Right ventricle myocardium superior (tissue), 1 donor: ENCODE data around the gene TOMM40L. TPM values are rescaled to one million over a fixed set of nuclear protein-coding genes. Genes with fewer than 3 reads are reported as not detected.

Experiments
- ATAC-seq: fragments of 200-7000 bp; cut with Tn5 transposase; one replicate; pipeline ENCODE4 v1.9.1; 2020; ENCODE audit warnings: mild to moderate bottlenecking; ENCODE audit not compliant: poor library complexity
- DNase-seq: peaks from one replicate; pipeline ENCODE4 v3.0.0-alpha.2; 2020
- intact Hi-C: fragments of 100-400 bp; cut with DNase I; formaldehyde crosslinking; loops from one replicate; pipeline ENCODE4 v1.11.2; 2022
- microRNA-seq: library from miRNA; unstranded; fragments of <30 nt; microRNA quantifications from one replicate; pipeline ENCODE4 v1.2.0, GENCODE V29; 2020
- total RNA-seq: library from RNA; stranded (reverse); fragmentation: NEBNext Ultra II Directional; extraction: Animal tissue kit (Norgen Biotek cat#: 25700); gene quantifications from one replicate; pipeline ENCODE4 v1.2.1, GENCODE V29; 2021
- donor health status: DM: no; HTN: yes; CAD: no; lungs with severe emphysema.

The TOMM40L gene
- total RNA-seq, 1 donor from 2014 or later: 36.9 TPM

- ATAC-seq: no peak
- intact Hi-C loops: no loop called here
- no peak for DNase-seq
These were observed 40.3 kb downstream of the TOMM40L start for GRCh38 chr1:161266202-161266601.

GRCh38 chr1:161266836-161267235 lies 41.0 kb downstream of the TOMM40L start:
- no peak for ATAC-seq
- no peak for DNase-seq
- intact Hi-C loops: no loop called here

GRCh38 chr1:161267321-161267720 lies 41.5 kb downstream of the TOMM40L start:
- ATAC-seq: no peak
- DNase-seq: no peak
- intact Hi-C loops: no loop called here

- DNase-seq: no peak
- intact Hi-C loops: no loop called here
- ATAC-seq: no peak
These were observed 47.5 kb downstream of the TOMM40L start for GRCh38 chr1:161273402-161273801.

GRCh38 chr1:161274874-161275273 lies 49.0 kb downstream of the TOMM40L start:
- ATAC-seq (no peak), DNase-seq (no peak)
- intact Hi-C loops: no loop called here

Small RNA genes lying within 50 kb of the gene (microRNA-seq; reads per million reads assigned to microRNA genes)
- gene MIR5187: 1.9 reads per million

Other genes starting within 250 kb of the TOMM40L start
- 10.1 TPM for gene F11R, start 204.9 kb upstream of the TOMM40L start, total RNA-seq
- 9.3 TPM for gene TSTD1, start 187.1 kb upstream of the TOMM40L start, total RNA-seq
- 28.4 TPM for gene USF1, start 180.1 kb upstream of the TOMM40L start, total RNA-seq
- gene ARHGAP30, start 156.2 kb upstream of the TOMM40L start, total RNA-seq: 3.3 TPM
- gene NECTIN4, start 136.5 kb upstream of the TOMM40L start, total RNA-seq: not detected
- 4.7 TPM for gene KLHDC9, start 127.7 kb upstream of the TOMM40L start, total RNA-seq
- 62.3 TPM for gene PFDN2, start 108.0 kb upstream of the TOMM40L start, total RNA-seq
- 33.8 TPM for gene NIT1, start 108.0 kb upstream of the TOMM40L start, total RNA-seq
- gene DEDD, start 93.4 kb upstream of the TOMM40L start, total RNA-seq: 26.6 TPM
- gene UFC1, start 72.1 kb upstream of the TOMM40L start, total RNA-seq: 81.0 TPM
- 19.0 TPM for gene USP21, start 66.6 kb upstream of the TOMM40L start, total RNA-seq
- gene PPOX, start 59.6 kb upstream of the TOMM40L start, total RNA-seq: 17.1 TPM
- 20.3 TPM for gene B4GALT3, start 48.6 kb upstream of the TOMM40L start, total RNA-seq
- gene ADAMTS4, start 27.0 kb upstream of the TOMM40L start, total RNA-seq: 7.0 TPM
- gene NDUFS2, start 23.7 kb upstream of the TOMM40L start, total RNA-seq: 308 TPM
- gene FCER1G, start 10.8 kb upstream of the TOMM40L start, total RNA-seq: 21.5 TPM
- 1.2 TPM for gene APOA2, start 2.4 kb upstream of the TOMM40L start, total RNA-seq
- gene NR1I3, start 12.1 kb downstream of the TOMM40L start, total RNA-seq: not detected
- gene PCP4L1, start 32.7 kb downstream of the TOMM40L start, total RNA-seq: 0.22 TPM
- gene MPZ, start 83.9 kb downstream of the TOMM40L start, total RNA-seq: 4.8 TPM
- 422 TPM for gene SDHC, start 88.3 kb downstream of the TOMM40L start, total RNA-seq
- not detected for gene CFAP126, start 141.8 kb downstream of the TOMM40L start, total RNA-seq